ENCODE data around the gene CA9. TPM values are rescaled to one million over a fixed set of nuclear protein-coding genes. Genes with fewer than 3 reads are reported as not detected.

The CA9 gene
- polyA plus RNA-seq, 3 donors, result not detected

DNA sequence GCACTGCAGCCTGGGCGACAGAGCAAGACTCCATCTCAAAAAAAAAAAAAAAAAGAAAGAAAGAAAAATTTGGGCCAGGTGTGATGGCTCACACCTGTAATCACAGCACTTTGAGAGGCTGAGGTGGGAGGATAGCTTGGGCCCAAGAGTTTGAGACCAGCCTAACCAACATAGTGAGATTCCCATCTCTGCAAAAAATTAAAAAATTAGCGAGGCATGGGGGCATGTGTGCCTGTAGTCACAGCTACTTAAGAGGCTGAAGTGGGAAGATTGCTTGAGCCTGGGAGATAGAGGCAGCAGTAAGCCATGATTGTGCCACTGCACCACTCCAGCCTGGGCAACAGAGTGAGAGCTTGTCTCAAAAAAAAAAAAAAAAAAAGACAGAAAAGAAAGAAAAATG, 20.1 kb upstream of the CA9 start:
- Histone ChIP-seq H3K36me3 (replicated peaks in 1 of 2; ENCODE audit: control insufficient read depth in 1 of 2, insufficient read depth in 2 of 2, low read length in 2 of 2) (no peaks in the 10 kb centered on the region), H3K79me2 (ENCODE audit: insufficient read depth, low read length) (no peaks in the 10 kb centered on the region), H3K4me1 (ENCODE audit: control insufficient read depth in 1 of 2, insufficient read depth in 2 of 2, low read length in 2 of 2) (peaks cover 40 to 52% of the 10 kb centered on the region in 2 donors), H3K27ac (ENCODE audit: low read depth in 1 of 2, low read length in 2 of 2) (no peak overlapping the region), H3K4me3 (replicated peaks in 1 of 3; ENCODE audit: low read depth in 2 of 3, low read length in 3 of 3) (no peak overlapping the region), H3K9me3 (replicated peaks in 1 of 2; ENCODE audit: control insufficient read depth in 1 of 2, insufficient read depth in 1 of 2, low read length in 2 of 2) (no peaks in the 10 kb centered on the region), H4K20me1 (ENCODE audit: insufficient read depth, low read length) (no peaks in the 10 kb centered on the region), H3K27me3 (ENCODE audit: control insufficient read depth in 2 of 2, insufficient read depth in 2 of 2, low read length in 2 of 2) (no peaks in the 10 kb centered on the region), H3K9ac (ENCODE audit: insufficient read depth, low read length, poor library complexity, severe bottlenecking) (no peak overlapping the region), H2AFZ (ENCODE audit: insufficient read depth, low read depth, low read length, poor library complexity, severe bottlenecking) (no peak overlapping the region), H3K4me2 (replicated peaks; ENCODE audit: extremely low read depth, low read length, poor library complexity, severe bottlenecking) (no peak overlapping the region)
- Mint-ChIP-seq H3K27me3 (ENCODE audit: low read depth in 3 of 3) (peaks cover 0 to 7% (median 6%) of the 10 kb centered on the region in 3 donors), H3K36me3 (no peaks in the 10 kb centered on the region), H3K9me3 (no peaks in the 10 kb centered on the region), H3K27ac (no peak overlapping the region), H3K4me1 (peaks cover 34% of the 10 kb centered on the region), H3K4me3 (no peak overlapping the region)
- DNase-seq, result no peak
- no peak for TF ChIP-seq CTCF (IDR thresholded peaks at IDR 0.05)
- intact Hi-C loops (cut with micrococcal nuclease), result no loop called here
- WGBS (ENCODE audit: insufficient coverage), result 86% methylated on average over 1 of the region's 2 CpGs

- no peaks in the 10 kb centered on the region for H3K9me3 ChIP-seq (replicated peaks in 1 of 2; ENCODE audit: control insufficient read depth in 1 of 2, insufficient read depth in 1 of 2, low read length in 2 of 2)
- H4K20me1 ChIP-seq (ENCODE audit: insufficient read depth, low read length), result no peaks in the 10 kb centered on the region
- H3K27me3 ChIP-seq (ENCODE audit: control insufficient read depth in 2 of 2, insufficient read depth in 2 of 2, low read length in 2 of 2), result no peaks in the 10 kb centered on the region
- Mint-ChIP-seq H3K9me3 (no peaks in the 10 kb centered on the region), H3K27ac (peak overlapping the region in 3 of 7 donors; percentile 21 to 97 (median 95)), H3K36me3 (peaks cover 15 to 17% of the 10 kb centered on the region in 2 donors), H3K27me3 (ENCODE audit: low read depth in 3 of 3) (peaks cover 0 to 8% (median 5%) of the 10 kb centered on the region in 3 donors), H3K4me3 (no peak overlapping the region), H3K4me1 (peaks cover 35% of the 10 kb centered on the region)
- H3K79me2 ChIP-seq (ENCODE audit: insufficient read depth, low read length), result peaks cover 10% of the 10 kb centered on the region
- no peak overlapping the region for H3K4me2 ChIP-seq (replicated peaks; ENCODE audit: extremely low read depth, low read length, poor library complexity, severe bottlenecking)
- no peak overlapping the region for H2AFZ ChIP-seq (ENCODE audit: insufficient read depth, low read depth, low read length, poor library complexity, severe bottlenecking)
- intact Hi-C loops (cut with micrococcal nuclease), result loop anchor here (5.0 kb wide), 5 partner anchors 41 to 544 kb away; partner anchors contain the start of genes CREB3 (in 1 of the 2), TESK1 (in 1 of the 2) and TLN1 (in 1 of the 2)
- no peak overlapping the region for H3K27ac ChIP-seq (ENCODE audit: low read depth in 1 of 2, low read length in 2 of 2)
- WGBS (ENCODE audit: insufficient coverage), result 77% methylated on average over 11 of the region's 17 CpGs
- H3K4me3 ChIP-seq (replicated peaks in 1 of 3; ENCODE audit: low read depth in 2 of 3, low read length in 3 of 3), result no peak overlapping the region
- H3K9ac ChIP-seq (ENCODE audit: insufficient read depth, low read length, poor library complexity, severe bottlenecking), result no peak overlapping the region
- H3K4me1 ChIP-seq (ENCODE audit: control insufficient read depth in 1 of 2, insufficient read depth in 2 of 2, low read length in 2 of 2), result peaks cover 36 to 41% of the 10 kb centered on the region in 2 donors
- DNase-seq, result no peak
- TF ChIP-seq CTCF (IDR thresholded peaks at IDR 0.05), result no peak
- H3K36me3 ChIP-seq (replicated peaks in 1 of 2; ENCODE audit: control insufficient read depth in 1 of 2, insufficient read depth in 2 of 2, low read length in 2 of 2), result peaks cover 10 to 14% of the 10 kb centered on the region in 2 donors
These were observed 17.4 kb upstream of the CA9 start for GRCh38 chr9:35656348-35656747.

Measured in CD14-positive monocyte (primary cell).